ENCODE measurements around the gene PSME4. TPM values are rescaled to one million over a fixed set of nuclear protein-coding genes. Genes with fewer than 3 reads are reported as not detected.
"Not testable (repeated sequence)": the region's sequence is repeated elsewhere in the genome, so short reads cannot be mapped to it uniquely, and the experiment has no call there.

The PSME4 gene
- total RNA-seq, 1 donor from 2014 or later = 63.9 TPM

- H3K4me3 Mint-ChIP-seq (ENCODE audit: low read depth) = no peak overlapping the region
- H3K27me3 Mint-ChIP-seq = no peaks in the 10 kb centered on the region
- no peak for DNase-seq (ENCODE audit: low spot score, unreplicated experiment)
- no peaks in the 10 kb centered on the region for H3K4me1 Mint-ChIP-seq (ENCODE audit: low read depth)
- H3K27ac Mint-ChIP-seq = no peak overlapping the region
- no peaks in the 10 kb centered on the region for H3K9me3 Mint-ChIP-seq (ENCODE audit: low read depth)
- no peak for TF ChIP-seq CTCF (IDR thresholded peaks at IDR 0.05; ENCODE audit: unreplicated experiment)
- H3K36me3 Mint-ChIP-seq (ENCODE audit: insufficient read depth) = peaks cover 30% of the 10 kb centered on the region
Observed at GRCh38 chr2:53861824-53862223, 109.0 kb downstream of the PSME4 start.

- no peaks in the 10 kb centered on the region for H3K27me3 Mint-ChIP-seq
- no peak for TF ChIP-seq CTCF (IDR thresholded peaks at IDR 0.05; ENCODE audit: unreplicated experiment)
- peaks cover 20% of the 10 kb centered on the region for H3K36me3 Mint-ChIP-seq (ENCODE audit: insufficient read depth)
- H3K4me1 Mint-ChIP-seq (ENCODE audit: low read depth) = no peaks in the 10 kb centered on the region
- no peak within 1 kb of the TSS for H3K4me3 Mint-ChIP-seq (ENCODE audit: low read depth)
- H3K9me3 Mint-ChIP-seq (ENCODE audit: low read depth) = no peaks in the 10 kb centered on the region
- DNase-seq (ENCODE audit: low spot score, unreplicated experiment) = no peak
- peak within 1 kb of the TSS; percentile 57 for H3K27ac Mint-ChIP-seq
Observed at GRCh38 chr2:53859206-53860181, 111.3 kb downstream of the PSME4 start, which contains the start of gene GPR75. GPR75 (minus strand) TSS chr2:53859967; CDS start chr2:53854756, 5,211 bp downstream.

- Mint-ChIP-seq H3K27me3 (no peaks in the 10 kb centered on the region), H3K4me3 (ENCODE audit: low read depth) (no peak overlapping the region), H3K36me3 (ENCODE audit: insufficient read depth) (peaks cover 31% of the 10 kb centered on the region), H3K4me1 (ENCODE audit: low read depth) (no peaks in the 10 kb centered on the region), H3K9me3 (ENCODE audit: low read depth) (no peaks in the 10 kb centered on the region), H3K27ac (peak overlapping the region; percentile 23)
- no peak for DNase-seq (ENCODE audit: low spot score, unreplicated experiment)
- TF ChIP-seq CTCF (IDR thresholded peaks at IDR 0.05; ENCODE audit: unreplicated experiment) = no peak
Observed at GRCh38 chr2:53856272-53856671, 114.5 kb downstream of the PSME4 start.

- Mint-ChIP-seq H3K36me3 (ENCODE audit: insufficient read depth) (peaks cover 22% of the 10 kb centered on the region), H3K9me3 (ENCODE audit: low read depth) (no peaks in the 10 kb centered on the region), H3K4me3 (ENCODE audit: low read depth) (no peak overlapping the region), H3K4me1 (ENCODE audit: low read depth) (peaks cover 2% of the 10 kb centered on the region), H3K27me3 (no peaks in the 10 kb centered on the region), H3K27ac (peak overlapping the region; percentile 42)
- TF ChIP-seq CTCF (IDR thresholded peaks at IDR 0.05; ENCODE audit: unreplicated experiment) = no peak
- DNase-seq (ENCODE audit: low spot score, unreplicated experiment) = no peak
Observed at GRCh38 chr2:53854678-53855077, 116.1 kb downstream of the PSME4 start.

- Mint-ChIP-seq H3K9me3 (ENCODE audit: low read depth) (no peaks in the 10 kb centered on the region), H3K4me1 (ENCODE audit: low read depth) (peaks cover 2% of the 10 kb centered on the region), H3K27me3 (no peaks in the 10 kb centered on the region), H3K36me3 (ENCODE audit: insufficient read depth) (peaks cover 22% of the 10 kb centered on the region), H3K4me3 (ENCODE audit: low read depth) (no peak overlapping the region), H3K27ac (peak overlapping the region; percentile 5)
- no peak for TF ChIP-seq CTCF (IDR thresholded peaks at IDR 0.05; ENCODE audit: unreplicated experiment)
- no peak for DNase-seq (ENCODE audit: low spot score, unreplicated experiment)
Observed at GRCh38 chr2:53852532-53852931, 118.3 kb downstream of the PSME4 start.

GRCh38 chr2:53851052-53851757 lies 119.6 kb downstream of the PSME4 start:
- not testable (repeated sequence) for DNase-seq (ENCODE audit: low spot score, unreplicated experiment); H3K4me3 Mint-ChIP-seq (ENCODE audit: low read depth); H3K9me3 Mint-ChIP-seq (ENCODE audit: low read depth); H3K27me3 Mint-ChIP-seq; H3K4me1 Mint-ChIP-seq (ENCODE audit: low read depth); H3K27ac Mint-ChIP-seq
- H3K36me3 Mint-ChIP-seq (ENCODE audit: insufficient read depth) = peaks cover 20% of the 10 kb centered on the region

Measured in progenitor cell of endocrine pancreas (in vitro differentiated cells).